Measurements from ENCODE around the gene LRP1B. TPM values are rescaled to one million over a fixed set of nuclear protein-coding genes. Genes with fewer than 3 reads are reported as not detected.
A peak's percentile ranks its signal among the peaks of the same experiment; 100 is the strongest.
"Not testable (repeated sequence)": the region's sequence is repeated elsewhere in the genome, so short reads cannot be mapped to it uniquely, and the experiment has no call there.

Gene LRP1B
- total RNA-seq, 8 experiments from 2014 or later: 0.04 to 31.2 (median 11.5) TPM

GRCh38 chr2:140695155-140695554 lies 1435.7 kb downstream of the LRP1B start:
- in situ Hi-C loops (cut with MboI; ENCODE audit: low pct_unique_long_range_greater_than_20kb in 2 of 9, low sequenced_read_pairs in 9 of 9, unreplicated experiment in 9 of 9): no loop called here
- H3K27ac ChIP-seq: no peak overlapping the region
- H3K4me1 ChIP-seq (replicated peaks in 1 of 2): no peaks in the 10 kb centered on the region
- no peak overlapping the region for H3K4me3 ChIP-seq
- ATAC-seq (replicated peaks in 6 of 8): peak in 3 of 8 experiments; percentile 29 to 39 (median 38)
- WGBS, 10 experiments: 18 to 100% (median 95%) methylated on average over 1 of the region's 1 CpG; no CpG with 5 or more reads in 4 of the 10 experiments

- Histone ChIP-seq H3K27ac (no peak overlapping the region), H3K4me1 (replicated peaks in 1 of 2) (no peaks in the 10 kb centered on the region), H3K4me3 (no peak overlapping the region)
- no peak for ATAC-seq (replicated peaks in 6 of 8)
- in situ Hi-C loops (cut with MboI; ENCODE audit: low pct_unique_long_range_greater_than_20kb in 2 of 9, low sequenced_read_pairs in 9 of 9, unreplicated experiment in 9 of 9): no loop called here
Measured at GRCh38 chr2:140687825-140688224, 1443.0 kb downstream of the LRP1B start.

GRCh38 chr2:140683658-140684057 lies 1447.2 kb downstream of the LRP1B start:
- in situ Hi-C loops (cut with MboI; ENCODE audit: low pct_unique_long_range_greater_than_20kb in 2 of 9, low sequenced_read_pairs in 9 of 9, unreplicated experiment in 9 of 9): no loop called here
- H3K4me1 ChIP-seq (replicated peaks in 1 of 2): peaks cover 0 to 6% of the 10 kb centered on the region in 2 donors
- WGBS, 10 experiments: 76 to 100% (median 98%) methylated on average over 1 to 10 of the region's 18 CpGs; no CpG with 5 or more reads in 1 of the 10 experiments

GRCh38 chr2:140680862-140681261 lies 1450.0 kb downstream of the LRP1B start:
- H3K4me1 ChIP-seq (replicated peaks in 1 of 2): peaks cover 0 to 6% of the 10 kb centered on the region in 2 donors
- 0 to 100% (median 92%) methylated on average over 1 of the region's 1 CpG; no CpG with 5 or more reads in 3 of the 10 experiments for WGBS, 10 experiments
- no peak overlapping the region for H3K27ac ChIP-seq
- H3K4me3 ChIP-seq: no peak overlapping the region
- in situ Hi-C loops (cut with MboI; ENCODE audit: low pct_unique_long_range_greater_than_20kb in 2 of 9, low sequenced_read_pairs in 9 of 9, unreplicated experiment in 9 of 9): no loop called here
- no peak for ATAC-seq (replicated peaks in 6 of 8)

More at GRCh38 chr2:140683658-140684057, 1447.2 kb downstream of the LRP1B start:
- no peak for ATAC-seq (replicated peaks in 6 of 8)
- H3K27ac ChIP-seq: no peak overlapping the region
- no peak overlapping the region for H3K4me3 ChIP-seq

DNA sequence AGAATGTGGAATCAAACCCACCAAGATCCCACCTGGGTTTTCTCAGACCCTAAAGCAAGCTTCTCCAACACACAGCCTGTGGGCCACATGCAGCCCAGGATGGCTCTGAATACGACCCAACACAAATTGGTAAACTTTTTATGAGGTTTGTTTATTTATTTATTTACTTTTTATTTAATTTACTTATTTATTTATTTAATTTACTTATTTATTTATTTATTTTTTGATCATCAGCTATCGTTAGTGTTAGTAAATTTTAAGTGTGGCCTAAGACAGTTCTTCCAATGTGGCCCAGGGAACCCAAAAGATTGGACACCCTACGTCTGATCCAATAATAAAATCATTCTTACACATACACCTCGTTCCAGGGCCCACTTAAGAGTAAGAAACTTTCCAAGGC lies 1451.1 kb downstream of the LRP1B start:
- in situ Hi-C loops (cut with MboI; ENCODE audit: low pct_unique_long_range_greater_than_20kb in 2 of 9, low sequenced_read_pairs in 9 of 9, unreplicated experiment in 9 of 9): no loop called here
- 16 to 100% (median 92%) methylated on average over 1 to 4 of the region's 4 CpGs; no CpG with 5 or more reads in 1 of the 10 experiments for WGBS, 10 experiments
- Histone ChIP-seq H3K27ac (no peak overlapping the region), H3K4me3 (no peak overlapping the region), H3K4me1 (replicated peaks in 1 of 2) (peaks cover 0 to 6% of the 10 kb centered on the region in 2 donors)
- ATAC-seq (replicated peaks in 6 of 8): no peak

DNA sequence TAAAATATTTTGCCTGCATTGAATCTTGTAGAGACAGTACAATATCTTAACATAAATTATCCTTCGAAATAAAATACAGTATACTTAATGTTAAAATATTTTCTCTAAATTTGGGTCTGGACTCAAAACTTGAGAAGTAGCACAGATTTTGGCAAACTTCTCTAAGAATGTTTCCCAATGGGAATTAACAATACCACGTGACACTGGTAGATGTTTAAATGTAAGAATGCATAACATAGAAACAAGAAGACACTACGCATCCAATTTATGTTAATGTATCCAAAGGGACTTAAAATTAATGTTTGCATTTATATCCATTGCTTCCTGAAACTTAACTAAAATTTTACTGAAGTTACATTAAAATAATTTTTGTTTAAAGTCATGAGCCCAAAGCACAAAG lies 1460.9 kb downstream of the LRP1B start:
- 28 to 100% (median 93%) methylated on average over 2 to 3 of the region's 3 CpGs; no CpG with 5 or more reads in 1 of the 10 experiments for WGBS, 10 experiments
- no peak overlapping the region for H3K4me3 ChIP-seq
- H3K27ac ChIP-seq: no peak overlapping the region
- H3K4me1 ChIP-seq (replicated peaks in 1 of 2): no peaks in the 10 kb centered on the region
- ATAC-seq (replicated peaks in 6 of 8): no peak
- in situ Hi-C loops (cut with MboI; ENCODE audit: low pct_unique_long_range_greater_than_20kb in 2 of 9, low sequenced_read_pairs in 9 of 9, unreplicated experiment in 9 of 9): no loop called here

GRCh38 chr2:140667203-140667602 lies 1463.6 kb downstream of the LRP1B start:
- in situ Hi-C loops (cut with MboI; ENCODE audit: low pct_unique_long_range_greater_than_20kb in 2 of 9, low sequenced_read_pairs in 9 of 9, unreplicated experiment in 9 of 9): no loop called here
- ATAC-seq (replicated peaks in 6 of 8): no peak
- H3K4me1 ChIP-seq (replicated peaks in 1 of 2): no peaks in the 10 kb centered on the region
- WGBS, 10 experiments: 49 to 100% (median 83%) methylated on average over 1 to 2 of the region's 2 CpGs; no CpG with 5 or more reads in 1 of the 10 experiments
- H3K27ac ChIP-seq: no peak overlapping the region
- no peak overlapping the region for H3K4me3 ChIP-seq

- ATAC-seq (replicated peaks in 6 of 8): no peak
- 25 to 100% (median 92%) methylated on average over 1 of the region's 1 CpG; no CpG with 5 or more reads in 1 of the 10 experiments for WGBS, 10 experiments
- Histone ChIP-seq H3K4me1 (replicated peaks in 1 of 2) (no peaks in the 10 kb centered on the region), H3K4me3 (no peak overlapping the region), H3K27ac (no peak overlapping the region)
- in situ Hi-C loops (cut with MboI; ENCODE audit: low pct_unique_long_range_greater_than_20kb in 2 of 9, low sequenced_read_pairs in 9 of 9, unreplicated experiment in 9 of 9): no loop called here
Measured at GRCh38 chr2:140662504-140662903, 1468.3 kb downstream of the LRP1B start.

GRCh38 chr2:140658760-140659692 lies 1471.8 kb downstream of the LRP1B start:
- peaks cover 0 to 4% of the 10 kb centered on the region in 2 donors for H3K4me1 ChIP-seq (replicated peaks in 1 of 2)
- H3K27ac ChIP-seq: no peak overlapping the region
- no peak overlapping the region for H3K4me3 ChIP-seq
- ATAC-seq (replicated peaks in 6 of 8): peak in 6 of 8 experiments; percentile 23 to 96 (median 90)
- 0 to 81% (median 64%) methylated on average over 1 to 2 of the region's 2 CpGs; no CpG with 5 or more reads in 1 of the 10 experiments for WGBS, 10 experiments
- in situ Hi-C loops (cut with MboI; ENCODE audit: low pct_unique_long_range_greater_than_20kb in 2 of 9, low sequenced_read_pairs in 9 of 9, unreplicated experiment in 9 of 9): no loop called here

DNA sequence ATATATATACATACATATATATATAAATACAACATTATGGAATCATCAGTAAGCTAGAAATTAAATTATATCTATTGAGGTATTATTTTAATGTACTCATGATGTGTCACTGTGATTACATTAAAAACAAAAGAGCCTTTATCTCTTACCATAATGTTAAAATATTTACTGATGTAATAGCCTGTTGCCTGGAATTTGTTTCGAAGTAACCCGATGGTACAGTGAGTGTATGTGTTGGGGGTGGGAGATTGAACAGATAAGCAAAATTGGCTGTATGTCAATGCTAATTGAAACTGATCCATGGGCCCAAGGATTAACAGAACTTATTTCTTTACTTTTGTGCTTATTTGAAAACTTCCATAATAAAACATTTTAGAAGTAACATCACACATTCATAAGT lies 1473.2 kb downstream of the LRP1B start:
- ATAC-seq (replicated peaks in 6 of 8): no peak
- H3K4me1 ChIP-seq (replicated peaks in 1 of 2): peaks cover 0 to 4% of the 10 kb centered on the region in 2 donors
- H3K27ac ChIP-seq: no peak overlapping the region
- in situ Hi-C loops (cut with MboI; ENCODE audit: low pct_unique_long_range_greater_than_20kb in 2 of 9, low sequenced_read_pairs in 9 of 9, unreplicated experiment in 9 of 9): no loop called here
- WGBS, 10 experiments: 15 to 100% (median 95%) methylated on average over 2 of the region's 2 CpGs; no CpG with 5 or more reads in 6 of the 10 experiments
- H3K4me3 ChIP-seq: no peak overlapping the region

- H3K4me3 ChIP-seq: no peak overlapping the region
- peak in 2 of 8 experiments; percentile 9 to 38 for ATAC-seq (replicated peaks in 6 of 8)
- 6 to 100% (median 59%) methylated on average over 1 to 3 of the region's 3 CpGs for WGBS, 10 experiments
- no peak overlapping the region for H3K27ac ChIP-seq
- peaks cover 0 to 4% of the 10 kb centered on the region in 2 donors for H3K4me1 ChIP-seq (replicated peaks in 1 of 2)
- in situ Hi-C loops (cut with MboI; ENCODE audit: low pct_unique_long_range_greater_than_20kb in 2 of 9, low sequenced_read_pairs in 9 of 9, unreplicated experiment in 9 of 9): no loop called here
Measured at GRCh38 chr2:140654565-140654964, 1476.3 kb downstream of the LRP1B start.

GRCh38 chr2:140650825-140651224 lies 1480.0 kb downstream of the LRP1B start:
- Histone ChIP-seq H3K4me3 (no peak overlapping the region), H3K4me1 (replicated peaks in 1 of 2) (peaks cover 0 to 4% of the 10 kb centered on the region in 2 donors), H3K27ac (no peak overlapping the region)
- ATAC-seq (replicated peaks in 6 of 8): no peak
- WGBS, 10 experiments: 50 to 95% (median 86%) methylated on average over 1 to 3 of the region's 3 CpGs; no CpG with 5 or more reads in 3 of the 10 experiments
- in situ Hi-C loops (cut with MboI; ENCODE audit: low pct_unique_long_range_greater_than_20kb in 2 of 9, low sequenced_read_pairs in 9 of 9, unreplicated experiment in 9 of 9): no loop called here

DNA sequence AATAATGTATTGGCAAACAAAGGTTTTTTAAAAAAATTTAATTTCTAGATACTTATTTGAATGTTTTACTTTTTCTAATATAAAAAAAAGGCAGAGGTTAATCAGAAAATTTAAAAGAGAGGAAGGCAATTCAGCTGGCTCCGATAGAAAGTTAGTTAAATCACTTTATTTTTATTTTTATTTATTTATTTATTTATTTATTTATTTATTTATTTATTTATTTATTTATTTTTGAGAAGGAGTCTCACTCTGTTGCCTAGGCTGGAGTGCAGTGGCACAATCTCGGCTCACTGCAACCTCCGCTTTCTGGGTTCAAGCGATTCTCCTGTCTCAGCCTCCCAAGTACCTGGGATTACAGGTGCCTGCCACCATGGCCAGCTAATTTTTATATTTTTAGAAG lies 1480.7 kb downstream of the LRP1B start:
- ATAC-seq (replicated peaks in 6 of 8); H3K4me1 ChIP-seq (replicated peaks in 1 of 2); H3K4me3 ChIP-seq; in situ Hi-C loops (cut with MboI; ENCODE audit: low pct_unique_long_range_greater_than_20kb in 2 of 9, low sequenced_read_pairs in 9 of 9, unreplicated experiment in 9 of 9); H3K27ac ChIP-seq: not testable (repeated sequence)
- WGBS, 10 experiments: 71 to 100% (median 100%) methylated on average over 1 to 4 of the region's 4 CpGs; no CpG with 5 or more reads in 1 of the 10 experiments
